HG03095 (cell line): ENCODE measurements around the gene FHOD1.

Experiments used
- ATAC-seq: cut with Tn5 transposase; IDR thresholded peaks from one replicate; pipeline ENCODE4 v1.9.1; 2021; ENCODE audit warnings: moderate library complexity; ENCODE audit not compliant: unreplicated experiment

Gene FHOD1

DNA sequence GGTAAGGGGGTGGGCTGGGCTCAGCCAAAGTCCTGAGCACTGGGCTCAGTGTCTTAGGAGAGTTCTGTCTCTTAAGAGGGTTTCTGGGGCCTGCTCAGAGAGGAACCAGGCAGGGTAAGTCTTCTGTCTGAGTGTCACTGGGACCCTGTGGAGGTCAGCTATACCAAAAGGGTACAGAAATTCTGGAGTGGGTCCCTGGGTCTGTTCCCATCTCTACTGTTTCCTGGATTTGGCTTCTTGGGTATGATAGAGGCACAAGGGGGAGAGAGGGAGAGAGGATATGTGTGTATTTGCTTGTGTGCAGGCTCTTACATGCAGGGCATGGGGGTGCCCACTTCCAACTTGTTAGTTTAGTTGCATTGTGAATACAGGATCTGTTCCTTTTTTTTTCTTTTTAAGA, 53.7 kb downstream of the FHOD1 start:
- ATAC-seq, result no peak

DNA sequence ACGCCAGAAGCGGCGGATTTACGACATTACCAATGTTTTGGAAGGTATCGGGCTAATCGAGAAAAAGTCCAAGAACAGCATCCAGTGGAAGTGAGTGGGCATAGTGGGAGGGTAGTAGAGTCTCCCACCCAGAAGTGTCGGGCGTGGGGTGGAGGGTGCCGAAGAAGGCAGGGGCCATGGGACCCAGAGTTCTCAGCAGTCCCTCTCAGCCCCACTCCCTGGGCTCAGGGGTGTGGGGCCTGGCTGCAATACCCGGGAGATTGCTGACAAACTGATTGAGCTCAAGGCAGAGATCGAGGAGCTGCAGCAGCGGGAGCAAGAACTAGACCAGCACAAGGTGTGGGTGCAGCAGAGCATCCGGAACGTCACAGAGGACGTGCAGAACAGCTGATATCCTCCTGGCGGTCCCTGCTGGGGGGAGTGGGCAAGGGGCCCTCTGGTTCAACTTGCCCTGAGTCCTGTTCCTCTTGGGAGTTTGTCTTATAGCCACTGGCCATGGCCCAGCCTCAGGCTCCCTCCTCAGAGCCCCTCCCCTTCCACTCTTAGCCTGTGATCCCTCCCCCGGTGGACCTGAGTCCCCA, 54.4 kb downstream of the FHOD1 start:
- ATAC-seq, result no peak

DNA sequence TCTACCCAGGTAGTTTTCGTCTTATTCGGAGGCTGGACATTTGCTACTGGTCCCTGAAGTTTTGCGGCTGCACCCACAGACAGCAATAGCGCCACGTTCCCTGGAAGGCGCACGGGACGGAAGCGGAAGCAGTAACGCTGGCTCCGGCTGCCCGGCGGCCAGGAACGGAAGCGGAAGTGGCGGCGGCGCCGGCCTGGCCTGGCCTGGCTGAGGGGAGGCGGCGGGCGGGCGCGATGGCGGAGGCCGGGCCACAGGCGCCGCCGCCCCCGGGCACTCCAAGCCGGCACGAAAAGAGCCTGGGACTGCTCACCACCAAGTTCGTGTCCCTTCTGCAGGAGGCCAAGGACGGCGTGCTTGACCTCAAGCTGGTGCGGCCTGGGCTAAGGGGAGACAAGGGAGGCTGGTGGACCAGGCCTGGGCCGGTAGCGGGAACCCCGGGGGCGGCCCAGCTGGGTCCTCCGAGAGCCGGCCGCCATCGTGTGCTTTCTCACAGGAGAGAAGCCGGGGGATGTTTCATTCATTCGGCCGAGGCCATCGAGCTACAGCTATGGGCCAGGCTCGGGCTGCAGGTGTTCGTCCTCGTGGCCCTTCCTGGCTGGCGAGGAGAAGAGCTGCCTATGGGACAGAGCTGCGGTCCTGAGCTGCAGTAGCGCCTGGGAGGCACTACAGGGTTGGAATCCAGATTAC, 55.1 kb downstream of the FHOD1 start, which contains the start of gene E2F4:
E2F4 (plus strand) TSS at position 161 of the 687 bp plus-strand sequence; CDS start at position 234, 73 bp downstream.
- peak; percentile 78 for ATAC-seq

DNA sequence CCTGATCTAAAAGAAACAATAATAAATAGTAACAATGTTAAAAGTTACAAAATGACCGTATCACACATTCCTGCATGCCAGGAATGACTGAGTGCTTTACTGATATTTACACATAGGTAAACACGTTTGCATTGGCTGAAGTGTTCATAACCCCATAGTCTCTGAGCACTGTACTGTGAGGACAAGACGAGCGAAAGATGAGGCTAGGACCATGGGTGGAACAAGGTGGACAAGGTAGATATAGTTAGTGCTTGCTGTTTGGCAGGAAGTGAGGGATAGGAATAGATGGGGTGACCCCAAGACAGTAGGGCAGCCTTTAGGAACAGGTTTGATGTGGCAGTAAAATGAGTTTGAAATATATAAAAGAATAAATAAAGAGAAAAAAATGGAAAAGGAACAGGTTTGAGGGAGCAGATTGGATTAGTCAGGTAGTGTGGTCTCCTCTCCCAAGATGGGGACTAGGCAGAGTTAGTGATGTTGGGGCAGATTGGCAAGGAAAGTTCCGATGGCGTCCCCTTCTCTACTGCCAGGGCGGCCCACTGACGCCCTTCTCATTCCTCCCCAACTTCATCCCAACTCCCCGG, 55.8 kb downstream of the FHOD1 start:
- no peak for ATAC-seq

DNA sequence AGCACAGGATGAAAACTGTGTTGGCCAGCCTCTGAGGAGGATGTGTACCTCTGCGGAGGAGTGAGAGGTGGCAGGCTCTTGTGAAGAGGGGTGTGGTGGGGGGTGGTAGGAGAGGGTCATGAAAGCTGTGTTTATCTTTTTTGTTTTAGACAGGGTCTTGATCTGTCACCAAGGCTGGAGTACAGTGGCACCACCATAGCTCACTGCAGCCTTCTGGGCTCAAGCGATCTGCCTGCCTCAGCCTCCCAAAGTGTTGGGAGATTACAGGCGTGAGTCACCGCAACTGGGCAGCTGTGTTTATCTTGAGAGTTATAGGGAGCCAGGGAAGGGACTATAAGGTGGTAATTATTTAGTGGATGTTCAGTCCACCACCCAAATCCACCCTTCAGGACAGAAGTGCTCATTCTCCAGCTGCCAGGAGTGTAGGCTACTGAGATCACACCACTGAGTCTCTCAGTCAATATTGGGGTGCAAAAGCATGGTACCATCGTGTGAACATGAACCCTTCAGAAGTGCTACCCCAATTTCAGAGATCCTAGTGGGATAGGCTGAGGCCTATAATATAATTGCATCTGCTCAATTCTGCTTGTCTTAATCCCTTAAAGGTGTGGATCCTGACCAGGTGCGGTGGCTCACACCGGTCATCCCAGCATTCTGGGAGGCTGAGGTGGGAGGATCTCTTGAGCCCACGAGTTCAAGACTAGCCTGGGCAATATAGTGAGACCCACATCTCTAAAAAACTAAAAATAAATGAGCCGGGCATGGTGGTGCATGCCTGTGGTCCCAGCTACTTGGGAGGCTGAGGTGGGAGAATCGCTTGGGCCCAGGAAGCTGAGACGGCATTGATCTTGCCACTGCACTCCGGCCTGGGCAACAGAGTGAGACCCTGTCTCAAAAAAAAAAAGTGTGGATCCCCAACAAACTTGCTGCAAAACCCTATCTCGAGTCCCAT, 56.6 kb downstream of the FHOD1 start:
- ATAC-seq, result no peak

DNA sequence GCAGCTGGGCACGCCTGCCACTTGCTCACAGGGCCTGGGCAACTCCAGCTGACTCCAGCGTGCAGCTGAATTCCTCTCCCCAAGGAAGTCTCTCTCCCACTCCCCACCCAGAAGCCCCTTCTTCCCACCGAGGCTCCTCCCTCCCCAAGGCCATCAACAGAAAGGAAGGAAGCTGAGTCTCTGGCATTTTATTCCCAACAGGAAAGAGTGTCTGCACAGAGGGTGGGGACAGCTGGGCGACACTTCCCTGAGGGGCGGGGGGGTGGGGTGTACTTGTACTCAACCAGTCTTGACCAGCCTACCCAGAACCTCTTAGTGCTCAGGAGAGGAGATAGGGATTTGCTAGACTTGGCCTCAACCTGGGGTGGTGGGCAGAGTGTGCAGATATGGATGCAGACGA, 57.2 kb downstream of the FHOD1 start, which contains the start of gene EXOC3L1:
EXOC3L1 (minus strand) TSS at position 96 of the 400 bp plus-strand sequence. CDS start 460 bp downstream, outside the sequence.
- ATAC-seq, result no peak

DNA sequence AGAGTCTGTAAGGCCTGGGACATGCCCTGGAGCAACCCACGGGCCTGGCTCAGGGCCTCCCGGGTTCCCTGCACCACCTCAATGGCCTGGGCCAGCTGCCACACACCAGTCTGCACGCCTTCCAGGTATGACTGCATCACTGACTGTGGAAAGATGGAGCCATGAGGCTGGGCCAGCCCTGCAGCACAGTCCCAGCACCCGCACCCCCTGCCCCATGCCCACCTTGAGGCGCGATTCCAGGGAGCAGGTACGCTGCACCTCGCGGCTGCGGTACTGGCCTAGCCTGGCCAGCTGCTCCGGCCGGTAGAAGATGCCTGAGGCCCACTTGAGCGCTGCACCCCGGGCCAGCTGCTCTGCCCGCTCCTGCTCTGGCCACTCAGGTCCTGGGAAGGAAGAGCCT, 58.5 kb downstream of the FHOD1 start:
- no peak for ATAC-seq

DNA sequence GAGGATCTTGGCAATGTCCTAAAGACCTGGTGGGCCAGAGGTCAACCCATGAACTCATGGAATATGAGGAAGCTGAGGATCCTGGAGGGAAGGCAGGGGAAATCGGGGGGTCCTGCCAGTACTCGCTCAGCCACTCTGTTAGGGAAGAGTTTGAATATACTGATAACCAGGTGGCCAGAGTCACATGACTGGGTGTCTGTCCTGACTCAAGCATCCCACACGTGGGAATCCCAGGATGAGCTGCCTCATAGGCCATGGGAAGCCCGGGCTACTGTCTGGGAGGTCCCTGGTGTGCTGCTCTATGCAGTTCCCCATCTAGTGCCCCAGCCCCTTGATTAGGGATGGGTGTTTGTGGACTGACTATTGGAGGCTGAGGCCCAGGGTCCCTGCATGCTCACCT, 59.0 kb downstream of the FHOD1 start:
- ATAC-seq, result no peak

DNA sequence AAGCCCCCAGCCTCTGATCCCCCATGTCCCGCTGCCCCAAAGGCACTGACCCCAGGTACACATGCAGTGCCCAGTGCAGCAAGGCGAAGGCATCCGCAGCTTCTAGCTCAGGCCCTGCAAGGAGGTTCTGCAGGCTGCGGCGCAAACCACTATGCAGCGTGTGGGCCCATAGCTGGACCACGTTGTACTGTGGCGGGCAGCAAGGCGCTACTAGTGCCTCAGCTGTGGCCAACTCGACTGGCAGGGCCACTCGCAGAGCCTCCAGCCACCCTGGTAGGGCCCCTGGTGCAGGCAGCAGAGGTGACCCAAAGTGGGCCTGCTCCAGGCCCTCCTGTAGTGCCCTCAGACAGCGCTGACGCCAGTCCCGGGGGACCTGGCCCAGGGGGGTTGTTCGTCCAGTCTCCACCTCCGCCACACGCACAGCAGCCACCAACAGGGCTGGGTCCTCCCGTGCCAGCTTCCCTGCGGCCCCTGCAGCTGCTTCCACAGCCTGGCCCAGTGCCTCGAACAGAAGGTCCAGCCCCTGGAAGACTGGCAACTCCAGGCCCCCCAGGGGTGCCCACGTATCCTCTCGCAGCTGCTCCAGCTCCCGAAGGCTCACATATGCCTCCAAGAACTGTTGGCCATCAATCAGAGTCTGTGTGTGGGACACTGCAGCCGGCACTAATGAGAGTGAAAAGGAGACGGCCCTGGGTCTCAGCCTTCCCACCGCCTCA, 59.9 kb downstream of the FHOD1 start:
- ATAC-seq, result no peak

DNA sequence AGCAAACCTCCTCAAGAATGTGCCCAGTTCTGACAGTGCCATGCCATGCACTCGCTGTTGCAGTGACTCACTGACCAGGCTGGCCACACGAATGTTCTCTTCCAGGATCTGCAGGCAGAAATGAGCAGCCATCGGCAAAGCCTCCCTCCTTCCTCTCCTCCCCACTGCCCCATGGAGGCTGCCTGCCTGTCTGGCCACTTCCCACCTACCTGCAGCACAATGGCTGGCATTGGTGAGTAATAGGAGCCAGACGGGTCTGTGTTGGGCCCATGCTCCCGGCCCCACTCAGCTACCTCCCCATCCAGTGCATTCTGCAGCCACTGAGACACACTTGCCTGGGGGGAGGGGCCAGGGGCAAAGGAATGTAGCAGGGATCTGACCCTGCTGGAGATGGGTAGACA, 60.7 kb downstream of the FHOD1 start:
- no peak for ATAC-seq

DNA sequence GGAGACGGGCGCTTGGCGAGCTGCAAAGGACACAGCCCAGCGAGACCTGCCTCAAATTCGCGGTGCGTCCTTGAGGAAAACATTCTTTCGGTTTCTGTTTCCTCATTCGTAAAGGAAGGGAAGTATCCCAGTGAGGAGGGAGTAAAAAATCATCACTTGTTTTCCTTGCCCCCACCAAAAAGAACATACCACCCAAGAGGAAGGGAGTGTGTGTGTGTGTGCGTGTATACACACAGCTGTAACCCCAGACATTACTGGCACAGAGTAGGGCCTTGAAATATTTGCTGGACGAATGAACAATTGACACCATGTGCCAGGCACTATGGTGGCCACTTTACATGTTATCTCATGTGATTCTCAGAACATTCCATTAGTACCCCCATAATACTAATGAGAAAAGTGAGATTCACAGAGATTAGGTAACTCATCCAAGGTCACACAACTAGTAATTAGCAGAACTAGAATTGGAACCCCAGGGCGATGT, 61.6 kb downstream of the FHOD1 start:
- ATAC-seq, result no peak

DNA sequence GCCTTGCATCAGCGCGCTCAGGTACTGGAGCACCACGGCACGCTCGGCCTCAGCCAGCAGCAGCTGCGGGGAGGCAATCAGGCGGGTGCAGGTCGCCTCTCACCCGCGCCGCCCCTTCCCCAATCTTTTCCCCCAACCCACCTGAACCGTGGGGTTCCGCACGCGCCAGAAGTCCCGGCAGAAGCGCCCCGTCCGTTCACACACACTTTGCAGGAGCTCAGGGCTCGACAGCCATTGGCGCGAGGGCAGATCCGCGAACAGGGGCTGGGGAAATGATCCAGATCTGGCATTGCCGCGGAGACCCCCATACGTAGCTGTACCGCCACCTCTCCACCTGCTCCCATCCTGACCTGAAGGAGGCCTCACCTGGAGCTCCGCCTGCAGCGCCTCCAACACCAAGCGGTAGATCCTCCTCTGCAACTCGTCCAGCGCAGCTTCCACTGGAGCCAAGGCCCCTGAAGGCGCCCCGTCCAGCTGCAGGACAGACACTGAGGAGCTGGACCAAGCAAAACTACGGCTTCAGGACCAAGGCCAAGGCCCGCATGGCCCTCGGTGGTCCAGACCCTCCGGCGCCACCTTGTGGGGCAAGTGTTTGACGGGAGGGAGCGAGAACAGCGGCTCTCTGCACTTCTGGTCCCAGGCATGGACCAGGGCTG, 62.2 kb downstream of the FHOD1 start:
- no peak for ATAC-seq

DNA sequence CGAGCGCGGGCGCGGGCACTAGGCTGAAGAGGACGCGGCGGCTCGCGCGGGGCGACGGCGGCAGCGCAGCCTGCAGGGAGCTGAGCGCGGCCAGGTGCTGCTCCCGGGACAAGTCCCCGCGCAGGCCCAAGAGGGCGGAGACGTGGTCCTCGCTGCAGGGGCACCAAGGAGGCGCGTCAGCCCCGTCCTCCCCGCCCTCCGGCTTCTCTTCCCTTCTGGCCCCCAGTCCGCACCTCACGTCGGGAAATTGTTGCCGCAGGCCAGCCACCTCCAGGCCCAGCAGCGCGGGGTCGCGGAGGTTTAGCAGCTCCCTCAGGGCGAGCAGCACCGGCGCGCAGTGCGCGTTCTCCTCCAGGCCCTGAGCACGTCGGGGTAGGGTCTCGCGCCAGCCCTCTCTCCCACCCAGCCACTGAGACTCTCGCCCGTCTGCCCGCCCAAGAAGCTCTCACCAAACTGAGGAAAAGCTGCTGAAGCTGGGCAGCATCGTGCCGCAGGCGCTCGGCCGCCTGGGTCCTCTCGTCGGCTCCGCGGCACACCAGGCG, 62.8 kb downstream of the FHOD1 start:
- no peak for ATAC-seq

DNA sequence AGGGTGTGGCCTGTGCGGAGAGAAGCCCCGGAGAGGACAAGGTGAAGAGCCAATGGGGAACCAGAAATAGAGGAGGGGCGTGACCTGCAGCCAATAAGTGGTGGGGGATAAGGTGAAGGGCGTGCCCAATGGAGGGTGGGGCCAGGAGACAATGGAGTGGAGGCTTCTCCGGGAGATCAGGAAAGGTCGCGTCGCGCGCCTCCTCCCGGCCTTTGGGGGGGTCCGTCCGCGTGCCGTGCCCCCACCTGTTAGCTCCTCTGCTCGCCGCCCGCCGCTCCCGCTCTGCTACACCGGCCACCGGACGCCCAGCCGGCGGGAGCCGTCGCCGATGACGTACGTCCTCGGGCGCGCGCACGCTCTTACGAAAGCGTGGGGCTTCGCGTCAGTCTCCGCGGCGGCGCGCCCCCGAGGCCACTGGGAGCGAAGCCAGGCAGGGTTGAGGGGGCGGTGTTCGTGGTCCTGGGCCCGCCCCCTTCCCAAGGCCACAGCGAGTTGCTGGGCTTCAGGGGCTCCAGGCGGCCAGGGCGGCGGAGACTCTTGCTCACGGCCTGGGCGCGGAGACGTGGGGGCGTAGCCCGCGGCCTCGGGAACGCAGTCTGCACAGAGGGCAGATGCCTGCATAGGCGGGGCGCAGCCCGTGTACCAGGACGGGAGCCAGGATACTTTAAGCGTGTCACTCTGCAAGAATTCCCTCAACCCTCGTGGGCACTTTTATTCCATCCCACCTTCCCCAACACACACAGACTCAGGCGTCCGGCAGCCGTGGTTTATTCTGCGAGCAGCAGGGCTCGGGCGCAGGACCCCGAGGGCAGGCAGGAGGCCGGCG, 63.4 kb downstream of the FHOD1 start, which contains the start of gene MATCAP1:
MATCAP1 (minus strand) TSS at position 337 of the 826 bp plus-strand sequence. CDS start 3,353 bp downstream, outside the sequence.
- peak; percentile 89 for ATAC-seq

DNA sequence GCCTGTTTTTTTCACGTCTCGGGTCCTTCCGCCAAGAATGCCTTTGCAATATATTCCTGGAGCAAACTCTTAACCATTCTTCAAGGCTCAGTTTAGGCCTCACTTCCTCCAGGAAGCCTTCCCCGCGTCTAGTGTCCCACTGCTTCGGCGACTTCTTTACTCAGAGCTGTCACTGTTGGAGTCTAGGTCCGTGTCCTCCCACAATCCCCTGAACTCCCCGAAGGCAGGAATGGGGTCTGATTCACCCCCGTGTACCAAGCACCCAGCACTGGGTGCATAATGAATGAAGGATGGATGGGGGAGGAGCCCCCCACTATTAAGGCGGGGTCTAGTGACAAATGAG, 64.0 kb downstream of the FHOD1 start:
- ATAC-seq, result no peak

DNA sequence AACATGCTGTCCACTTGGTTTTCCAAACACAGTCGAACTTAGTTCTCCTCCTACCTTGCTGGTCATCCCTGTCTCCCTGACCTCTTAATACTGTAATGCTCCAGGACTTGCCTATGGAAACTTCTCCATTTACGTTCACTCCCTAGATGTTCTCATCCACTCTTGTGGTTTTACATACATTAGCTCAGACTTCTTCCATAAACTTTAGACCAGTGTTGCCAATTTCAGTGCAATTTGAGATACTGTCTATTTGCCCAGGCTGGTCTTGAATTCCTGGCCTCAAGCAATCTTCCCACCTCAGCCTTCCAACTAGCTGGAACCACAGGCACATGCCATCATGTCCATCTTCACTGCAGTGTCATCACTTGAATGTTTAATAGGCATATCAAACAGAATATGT, 65.0 kb downstream of the FHOD1 start:
- no peak for ATAC-seq

DNA sequence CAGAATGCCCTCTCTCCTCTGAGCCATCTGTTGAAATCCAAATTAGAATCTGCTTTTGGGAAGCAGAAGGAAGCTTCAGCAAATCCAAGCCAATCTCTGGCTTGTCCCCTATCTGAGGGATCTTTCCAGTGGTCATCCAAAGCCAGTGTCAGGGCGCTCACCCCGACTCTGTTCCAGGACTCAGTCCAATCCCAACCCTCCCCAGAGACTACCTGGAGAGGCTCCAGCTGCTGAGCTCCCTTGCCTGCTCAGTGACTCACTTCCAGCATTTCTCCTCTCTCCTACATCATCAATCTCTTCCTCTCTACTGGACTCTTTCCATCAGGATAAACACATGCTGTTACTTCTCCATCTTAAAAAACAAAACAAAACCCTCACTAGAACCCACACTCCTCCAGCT, 65.9 kb downstream of the FHOD1 start:
- no peak for ATAC-seq

DNA sequence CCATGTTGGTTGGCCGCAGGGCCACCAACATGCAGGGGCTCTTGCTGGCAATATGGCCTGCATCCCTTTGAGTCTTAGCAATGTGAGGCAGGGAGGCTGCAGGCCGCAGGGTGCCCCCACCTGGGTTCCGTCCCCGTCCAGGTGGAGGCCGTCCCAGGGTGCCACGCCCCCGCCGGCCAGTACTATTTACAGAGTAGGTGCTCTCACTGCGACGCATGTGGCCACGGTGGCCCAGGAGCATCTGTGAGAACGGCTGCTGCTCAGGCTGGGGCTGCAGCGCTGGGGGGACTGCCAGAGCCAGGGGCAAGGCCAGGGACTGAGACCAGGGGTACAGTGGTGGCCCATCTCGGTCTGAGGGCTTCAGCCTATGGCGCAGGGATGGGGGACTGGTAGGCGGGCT, 67.1 kb downstream of the FHOD1 start:
- ATAC-seq, result no peak
